Cardiac muscle cell (in vitro differentiated cells and primary cell): ENCODE data around the gene TEX53. TPM values are rescaled to one million over a fixed set of nuclear protein-coding genes. Genes with fewer than 3 reads are reported as not detected.

Experiments
- DNase-seq, 2 donors: peaks; one replicate each; pipeline versions ENCODE4 v3.0.0 to v3.0.0-alpha.2; 2010 to 2017; ENCODE audit warnings: low read depth in 1 of 2, low spot score in 1 of 2
- H3K27ac ChIP-seq: fragments of 200-600 bp; sonication (generic); 2 replicates; pipeline ENCODE4 v1.5.1; 2016
- H3K27me3 ChIP-seq: fragments of 200-600 bp; sonication (generic); 2 replicates; pipeline ENCODE4 v1.6.0; 2016; ENCODE audit warnings: control low read depth
- H3K36me3 ChIP-seq: fragments of 200-600 bp; sonication (generic); 2 replicates; pipeline ENCODE4 v1.5.1; 2016; ENCODE audit warnings: control low read depth
- H3K4me1 ChIP-seq: fragments of 200-600 bp; sonication (generic); 2 replicates; pipeline ENCODE4 v1.8.1; 2017; ENCODE audit warnings: low read depth, mild to moderate bottlenecking, mixed run types
- H3K4me3 ChIP-seq: fragments of 200-600 bp; sonication (generic); 2 replicates; pipeline ENCODE4 v1.5.1; 2016; ENCODE audit warnings: mild to moderate bottlenecking
- H3K9me3 ChIP-seq: fragments of 200-600 bp; sonication (generic); 2 replicates; pipeline ENCODE4 v1.5.1; 2017; ENCODE audit warnings: low read depth, mild to moderate bottlenecking, control low read depth
- CTCF ChIP-seq: IDR thresholded peaks from 2 replicates; pipeline ENCODE4 v1.5.1; 2012; ENCODE audit warnings: low read depth, mild to moderate bottlenecking, low read length
- polyA plus RNA-seq: library from polyadenylated mRNA; unstranded; fragments of >200 nt; fragmentation: Nextera tagmentation; extraction: Ambion mirVana; gene quantifications from 2 replicates; pipeline ENCODE4 v1.2.1, GENCODE V29; 2016
- total RNA-seq: library from RNA; depleted of rRNA; stranded (reverse); fragments of >200 nt; gene quantifications from 2 replicates; pipeline ENCODE4 v1.2.3, GENCODE V29; 2016

Gene TEX53
- total and polyA plus RNA-seq, 2 experiments from 2014 or later, result not detected

DNA sequence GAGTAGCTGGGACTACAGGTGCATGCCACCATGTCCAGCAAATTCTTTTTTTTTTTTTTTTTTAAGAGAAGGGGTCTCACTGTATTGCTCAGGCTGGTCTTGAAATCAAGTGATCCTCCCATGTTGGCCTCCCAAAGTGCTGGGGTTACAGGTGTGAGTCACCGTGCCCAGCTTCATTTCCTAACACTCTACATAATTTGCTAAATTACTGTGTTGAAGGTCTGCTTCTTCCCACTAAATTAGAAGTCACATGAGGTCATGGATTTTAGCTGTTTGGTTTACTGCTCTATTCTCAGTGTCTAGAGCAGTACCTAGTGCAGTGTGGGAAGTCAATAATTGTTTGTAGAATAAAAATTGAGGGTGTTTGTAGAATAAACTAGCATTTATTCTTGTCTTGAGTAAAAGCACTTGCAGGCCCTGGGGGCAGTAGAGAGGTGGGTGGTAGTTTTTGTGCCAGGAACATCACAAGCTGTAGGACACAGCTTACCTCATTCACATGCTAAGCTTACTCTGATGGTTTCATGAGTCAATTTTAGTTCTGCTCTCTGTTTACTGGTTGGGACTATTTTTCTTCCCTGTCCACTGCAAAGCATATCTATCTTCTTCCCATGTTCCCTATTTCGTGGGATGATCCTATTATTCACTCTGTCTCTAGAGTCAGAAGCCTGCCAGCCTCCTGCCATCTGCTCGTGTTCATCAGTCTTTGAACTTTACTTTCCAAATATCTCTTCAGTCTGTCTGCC lies 17.4 kb upstream of the TEX53 start:
- TF ChIP-seq CTCF, result no peak
- Histone ChIP-seq H3K4me3 (no peak overlapping the region), H3K9me3 (no peaks in the 10 kb centered on the region), H3K27me3 (peaks cover 21% of the 10 kb centered on the region), H3K27ac (no peak overlapping the region), H3K36me3 (no peaks in the 10 kb centered on the region), H3K4me1 (no peaks in the 10 kb centered on the region)
- no peak for DNase-seq

GRCh38 chr9:114674076-114674797 lies 16.6 kb upstream of the TEX53 start:
- H3K4me3 ChIP-seq, result no peak overlapping the region
- DNase-seq, result no peak
- TF ChIP-seq CTCF, result no peak
- H3K27ac ChIP-seq, result no peak overlapping the region
- H3K27me3 ChIP-seq, result peaks cover 15% of the 10 kb centered on the region
- no peaks in the 10 kb centered on the region for H3K9me3 ChIP-seq
- no peaks in the 10 kb centered on the region for H3K4me1 ChIP-seq
- no peaks in the 10 kb centered on the region for H3K36me3 ChIP-seq

DNA sequence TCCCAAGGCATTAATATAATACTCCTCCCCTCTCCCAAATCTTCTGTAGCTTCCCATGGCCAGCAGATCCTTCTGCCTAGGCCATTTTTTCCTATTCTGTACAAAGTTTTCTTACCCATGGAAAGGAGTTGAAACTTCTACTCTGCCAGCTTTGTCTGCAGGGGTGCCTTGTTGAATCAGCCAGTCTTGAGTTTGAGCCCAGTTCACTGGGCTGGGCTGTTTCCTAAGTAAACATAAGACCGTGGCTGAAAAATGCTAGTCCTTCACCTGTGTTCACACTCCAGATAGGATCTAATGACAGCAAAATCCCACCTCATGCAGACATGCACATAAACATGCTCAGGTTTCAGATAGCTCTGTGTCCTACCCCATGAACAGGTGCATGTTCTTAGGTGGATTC lies 14.0 kb upstream of the TEX53 start:
- no peak overlapping the region for H3K27ac ChIP-seq
- H3K4me3 ChIP-seq, result no peak overlapping the region
- H3K27me3 ChIP-seq, result peaks cover 6% of the 10 kb centered on the region
- DNase-seq, result no peak
- H3K36me3 ChIP-seq, result no peaks in the 10 kb centered on the region
- H3K9me3 ChIP-seq, result no peaks in the 10 kb centered on the region
- no peaks in the 10 kb centered on the region for H3K4me1 ChIP-seq
- no peak for TF ChIP-seq CTCF

GRCh38 chr9:114669961-114670360 lies 12.4 kb upstream of the TEX53 start:
- no peak for TF ChIP-seq CTCF
- no peak overlapping the region for H3K4me3 ChIP-seq
- H3K4me1 ChIP-seq, result no peaks in the 10 kb centered on the region
- H3K36me3 ChIP-seq, result no peaks in the 10 kb centered on the region
- no peak for DNase-seq
- H3K27me3 ChIP-seq, result no peaks in the 10 kb centered on the region
- no peaks in the 10 kb centered on the region for H3K9me3 ChIP-seq
- H3K27ac ChIP-seq, result no peak overlapping the region

- no peaks in the 10 kb centered on the region for H3K4me1 ChIP-seq
- DNase-seq, result no peak
- no peaks in the 10 kb centered on the region for H3K27me3 ChIP-seq
- H3K36me3 ChIP-seq, result no peaks in the 10 kb centered on the region
- no peak overlapping the region for H3K27ac ChIP-seq
- H3K9me3 ChIP-seq, result no peaks in the 10 kb centered on the region
- no peak overlapping the region for H3K4me3 ChIP-seq
- TF ChIP-seq CTCF, result no peak
Observed at GRCh38 chr9:114668146-114668545, 10.5 kb upstream of the TEX53 start.
